ENCODE measurements around the gene GNE.

GRCh38 chr9:36263683-36264082 is 5.4 kb upstream of the GNE start:
- TF ChIP-seq, protein P1, sequence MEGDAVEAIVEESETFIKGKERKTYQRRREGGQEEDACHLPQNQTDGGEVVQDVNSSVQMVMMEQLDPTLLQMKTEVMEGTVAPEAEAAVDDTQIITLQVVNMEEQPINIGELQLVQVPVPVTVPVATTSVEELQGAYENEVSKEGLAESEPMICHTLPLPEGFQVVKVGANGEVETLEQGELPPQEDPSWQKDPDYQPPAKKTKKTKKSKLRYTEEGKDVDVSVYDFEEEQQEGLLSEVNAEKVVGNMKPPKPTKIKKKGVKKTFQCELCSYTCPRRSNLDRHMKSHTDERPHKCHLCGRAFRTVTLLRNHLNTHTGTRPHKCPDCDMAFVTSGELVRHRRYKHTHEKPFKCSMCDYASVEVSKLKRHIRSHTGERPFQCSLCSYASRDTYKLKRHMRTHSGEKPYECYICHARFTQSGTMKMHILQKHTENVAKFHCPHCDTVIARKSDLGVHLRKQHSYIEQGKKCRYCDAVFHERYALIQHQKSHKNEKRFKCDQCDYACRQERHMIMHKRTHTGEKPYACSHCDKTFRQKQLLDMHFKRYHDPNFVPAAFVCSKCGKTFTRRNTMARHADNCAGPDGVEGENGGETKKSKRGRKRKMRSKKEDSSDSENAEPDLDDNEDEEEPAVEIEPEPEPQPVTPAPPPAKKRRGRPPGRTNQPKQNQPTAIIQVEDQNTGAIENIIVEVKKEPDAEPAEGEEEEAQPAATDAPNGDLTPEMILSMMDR (conservative IDR thresholded peaks at IDR 0.05; ENCODE audit: low read depth in 2 of 2) = no peak
- TF ChIP-seq EZH2 (IDR thresholded peaks at IDR 0.05; ENCODE audit: low read depth, unreplicated experiment) = no peak

Data from GM23338 (cell line).